Neural progenitor cell (in vitro differentiated cells): Measurements from ENCODE around the gene TPPP3. TPM values are rescaled to one million over a fixed set of nuclear protein-coding genes. Genes with fewer than 3 reads are reported as not detected.

Source experiments
- DNase-seq: peaks from one replicate; pipeline ENCODE4 v3.0.0-alpha.2; 2016; ENCODE audit warnings: low spot score
- H2AFZ ChIP-seq: fragments of 200-600 bp; sonication (generic); replicated peaks from 2 replicates; pipeline ENCODE4 v1.6.1; 2016; ENCODE audit warnings: antibody characterized with exemption
- H3F3A ChIP-seq: fragments of 200-600 bp; sonication (generic); 2 replicates; pipeline ENCODE4 v1.6.1; 2016; ENCODE audit warnings: antibody characterized with exemption, low read depth
- H3K27ac ChIP-seq: fragments of 200-600 bp; sonication (generic); 2 replicates; pipeline ENCODE4 v1.5.1; 2016; ENCODE audit warnings: mild to moderate bottlenecking
- H3K27me3 ChIP-seq: fragments of 200-600 bp; sonication (generic); 2 replicates; pipeline ENCODE4 v1.6.1; 2016; ENCODE audit warnings: mild to moderate bottlenecking, moderate library complexity
- H3K36me3 ChIP-seq: fragments of 200-600 bp; sonication (generic); 2 replicates; pipeline ENCODE4 v1.5.1; 2016
- H3K4me1 ChIP-seq: fragments of 200-600 bp; sonication (generic); 2 replicates; pipeline ENCODE4 v1.6.1; 2016; ENCODE audit warnings: mixed run types
- H3K4me2 ChIP-seq: fragments of 200-600 bp; sonication (generic); 2 replicates; pipeline ENCODE4 v1.6.1; 2016
- H3K4me3 ChIP-seq: fragments of 200-600 bp; sonication (generic); 2 replicates; pipeline ENCODE4 v1.5.1; 2016
- H3K79me2 ChIP-seq: fragments of 200-600 bp; sonication (generic); 2 replicates; pipeline ENCODE4 v1.6.1; 2016; ENCODE audit warnings: low read depth
- H3K9ac ChIP-seq: fragments of 200-600 bp; sonication (generic); 2 replicates; pipeline ENCODE4 v1.6.1; 2016
- H3K9me3 ChIP-seq: fragments of 200-600 bp; sonication (generic); 2 replicates; pipeline ENCODE4 v1.5.1; 2016; ENCODE audit warnings: low read depth
- H4K20me1 ChIP-seq: fragments of 200-600 bp; sonication (generic); 2 replicates; pipeline ENCODE4 v1.6.1; 2016; ENCODE audit warnings: low read depth
- H3K27ac Mint-ChIP-seq: 3 replicates; pipeline ENCODE4 v1.8.0; 2021; ENCODE audit warnings: mixed read lengths
- H3K27me3 Mint-ChIP-seq: 2 replicates; pipeline ENCODE4 v1.8.0; 2022; ENCODE audit warnings: low read depth, mild to moderate bottlenecking, inconsistent platforms, moderate library complexity, mixed read lengths; ENCODE audit not compliant: insufficient read depth
- H3K36me3 Mint-ChIP-seq: 3 replicates; pipeline ENCODE4 v1.8.0; 2021; ENCODE audit warnings: mixed read lengths
- H3K4me1 Mint-ChIP-seq: 3 replicates; pipeline ENCODE4 v1.8.0; 2021; ENCODE audit warnings: mixed read lengths
- H3K4me3 Mint-ChIP-seq: 3 replicates; pipeline ENCODE4 v1.8.0; 2021; ENCODE audit warnings: mild to moderate bottlenecking, moderate library complexity, mixed read lengths
- H3K9me3 Mint-ChIP-seq: 3 replicates; pipeline ENCODE4 v1.8.0; 2020; ENCODE audit warnings: mixed read lengths
- EZH2 ChIP-seq: fragments of 200-600 bp; sonication (generic); IDR thresholded peaks from 2 replicates; pipeline ENCODE4 v1.6.1; 2017; ENCODE audit warnings: antibody characterized with exemption, mild to moderate bottlenecking, moderate library complexity
- EZH2phosphoT487 ChIP-seq: fragments of 200-600 bp; sonication (generic); IDR thresholded peaks from 2 replicates; pipeline ENCODE4 v1.6.1; 2017; ENCODE audit warnings: antibody characterized with exemption
- total RNA-seq: library from RNA; depleted of rRNA; stranded (reverse); fragments of >200 nt; gene quantifications from 2 replicates; pipeline ENCODE4 v1.2.3, GENCODE V29; 2015; ENCODE audit warnings: low replicate concordance
- TF ChIP-seq, protein P1 (sequence below): fragments of 200-600 bp; sonication (generic); IDR thresholded peaks from 2 replicates; pipeline ENCODE4 v1.5.1; 2017; ENCODE audit warnings: antibody characterized with exemption, mild to moderate bottlenecking

Gene TPPP3
- total RNA-seq, 1 donor from 2014 or later = not detected

DNA sequence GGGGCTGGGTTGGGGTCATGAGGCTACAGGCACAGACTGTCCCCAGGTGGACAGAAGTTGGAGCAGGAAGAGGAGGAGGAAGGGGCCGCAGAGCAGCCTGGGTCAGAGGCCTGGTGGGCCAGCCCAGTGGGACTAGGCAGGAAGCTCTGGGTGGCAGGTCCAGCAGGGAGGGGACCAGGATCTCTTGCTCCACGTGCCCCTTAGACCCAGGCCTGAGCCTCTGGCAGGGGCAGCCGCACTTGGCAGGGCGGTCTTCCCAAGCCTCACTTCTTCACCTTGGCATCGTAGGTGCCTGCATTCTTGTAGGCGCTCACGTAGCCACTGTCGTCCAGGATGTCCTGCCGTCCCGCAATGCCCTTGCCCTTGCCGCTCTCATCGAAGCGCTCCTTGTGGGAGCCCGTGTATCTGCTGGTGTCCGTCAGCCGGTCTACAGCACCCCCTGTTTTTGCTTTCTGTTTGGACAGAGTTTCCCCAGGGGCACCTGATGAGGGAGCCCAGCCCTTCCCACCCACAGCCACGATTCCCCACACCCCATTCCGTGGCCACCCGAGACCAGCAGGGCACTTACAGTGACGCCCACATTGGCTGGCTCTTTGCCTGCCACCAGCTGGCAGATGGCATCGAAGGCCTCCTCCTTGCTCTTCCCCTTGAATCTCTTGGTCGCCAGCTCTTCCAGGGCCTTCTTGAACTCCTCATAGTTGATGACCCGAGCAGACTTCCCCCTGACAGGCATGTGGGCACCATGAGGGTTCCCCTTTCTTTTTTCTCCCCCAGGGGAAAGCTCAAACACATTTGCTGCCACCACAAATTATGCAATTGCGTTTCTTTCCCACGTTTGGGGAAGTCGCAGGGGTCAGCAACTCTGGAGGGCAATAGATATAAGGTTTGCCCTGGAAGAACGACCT, 3.1 kb downstream of the TPPP3 start:
- H3K27ac ChIP-seq = no peak overlapping the region
- DNase-seq = no peak
- no peak overlapping the region for H3K9ac ChIP-seq
- H3K79me2 ChIP-seq = no peaks in the 10 kb centered on the region
- TF ChIP-seq, protein P1, sequence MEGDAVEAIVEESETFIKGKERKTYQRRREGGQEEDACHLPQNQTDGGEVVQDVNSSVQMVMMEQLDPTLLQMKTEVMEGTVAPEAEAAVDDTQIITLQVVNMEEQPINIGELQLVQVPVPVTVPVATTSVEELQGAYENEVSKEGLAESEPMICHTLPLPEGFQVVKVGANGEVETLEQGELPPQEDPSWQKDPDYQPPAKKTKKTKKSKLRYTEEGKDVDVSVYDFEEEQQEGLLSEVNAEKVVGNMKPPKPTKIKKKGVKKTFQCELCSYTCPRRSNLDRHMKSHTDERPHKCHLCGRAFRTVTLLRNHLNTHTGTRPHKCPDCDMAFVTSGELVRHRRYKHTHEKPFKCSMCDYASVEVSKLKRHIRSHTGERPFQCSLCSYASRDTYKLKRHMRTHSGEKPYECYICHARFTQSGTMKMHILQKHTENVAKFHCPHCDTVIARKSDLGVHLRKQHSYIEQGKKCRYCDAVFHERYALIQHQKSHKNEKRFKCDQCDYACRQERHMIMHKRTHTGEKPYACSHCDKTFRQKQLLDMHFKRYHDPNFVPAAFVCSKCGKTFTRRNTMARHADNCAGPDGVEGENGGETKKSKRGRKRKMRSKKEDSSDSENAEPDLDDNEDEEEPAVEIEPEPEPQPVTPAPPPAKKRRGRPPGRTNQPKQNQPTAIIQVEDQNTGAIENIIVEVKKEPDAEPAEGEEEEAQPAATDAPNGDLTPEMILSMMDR = no peak
- no peak for TF ChIP-seq EZH2
- no peak for TF ChIP-seq EZH2phosphoT487
- no peak overlapping the region for H3K4me3 ChIP-seq
- no peak overlapping the region for H3K4me2 ChIP-seq
- H3K4me1 Mint-ChIP-seq = peaks cover 50% of the 10 kb centered on the region
- peaks cover 44% of the 10 kb centered on the region for H3K27me3 ChIP-seq
- no peaks in the 10 kb centered on the region for H3K9me3 ChIP-seq
- H3K4me1 ChIP-seq = peaks cover 34% of the 10 kb centered on the region
- H3K36me3 Mint-ChIP-seq = no peaks in the 10 kb centered on the region
- H3K36me3 ChIP-seq = no peaks in the 10 kb centered on the region
- H4K20me1 ChIP-seq = peaks cover 7% of the 10 kb centered on the region
- H3K4me3 Mint-ChIP-seq = no peak overlapping the region
- no peaks in the 10 kb centered on the region for H3K9me3 Mint-ChIP-seq
- peaks cover 11% of the 10 kb centered on the region for H3K27me3 Mint-ChIP-seq
- H3F3A ChIP-seq = peaks cover 20% of the 10 kb centered on the region
- H3K27ac Mint-ChIP-seq = peak overlapping the region; percentile 84
- H2AFZ ChIP-seq = no peak overlapping the region

DNA sequence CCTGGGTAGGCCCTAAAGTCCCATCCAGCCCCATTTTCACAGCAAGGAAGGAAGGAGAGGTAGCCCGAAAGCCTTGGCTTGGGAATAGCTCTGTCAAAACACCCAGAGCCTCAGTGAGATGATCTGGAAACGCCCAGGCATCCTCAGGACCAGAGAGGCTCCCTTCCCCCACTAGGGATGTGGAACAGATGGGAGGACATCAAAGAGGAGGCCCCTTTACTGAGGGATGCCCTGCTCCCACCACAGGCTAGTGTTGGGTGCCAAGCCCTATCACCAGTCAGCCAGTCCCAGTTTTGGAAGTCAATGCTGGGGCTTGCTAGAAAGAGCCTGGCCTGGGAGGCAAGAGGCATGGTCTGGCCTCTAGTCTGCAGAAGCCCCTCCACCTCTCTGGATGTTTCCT, 4.7 kb downstream of the TPPP3 start:
- H3F3A ChIP-seq = peaks cover 7% of the 10 kb centered on the region
- H3K27me3 Mint-ChIP-seq = peaks cover 4% of the 10 kb centered on the region
- DNase-seq = no peak
- no peaks in the 10 kb centered on the region for H3K36me3 ChIP-seq
- no peaks in the 10 kb centered on the region for H3K9me3 ChIP-seq
- no peak overlapping the region for H3K4me3 ChIP-seq
- no peak overlapping the region for H3K4me2 ChIP-seq
- no peak overlapping the region for H3K27ac ChIP-seq
- TF ChIP-seq EZH2 (no peak), EZH2phosphoT487 (no peak)
- TF ChIP-seq, protein P1 = no peak
- H4K20me1 ChIP-seq = peaks cover under 1% of the 10 kb centered on the region
- no peaks in the 10 kb centered on the region for H3K36me3 Mint-ChIP-seq
- H3K27ac Mint-ChIP-seq = peak overlapping the region; percentile 88
- H3K79me2 ChIP-seq = no peaks in the 10 kb centered on the region
- H2AFZ ChIP-seq = no peak overlapping the region
- H3K27me3 ChIP-seq = peaks cover 28% of the 10 kb centered on the region
- peaks cover 46% of the 10 kb centered on the region for H3K4me1 Mint-ChIP-seq
- no peaks in the 10 kb centered on the region for H3K9me3 Mint-ChIP-seq
- H3K4me3 Mint-ChIP-seq = no peak overlapping the region
- no peak overlapping the region for H3K9ac ChIP-seq
- H3K4me1 ChIP-seq = peaks cover 21% of the 10 kb centered on the region

DNA sequence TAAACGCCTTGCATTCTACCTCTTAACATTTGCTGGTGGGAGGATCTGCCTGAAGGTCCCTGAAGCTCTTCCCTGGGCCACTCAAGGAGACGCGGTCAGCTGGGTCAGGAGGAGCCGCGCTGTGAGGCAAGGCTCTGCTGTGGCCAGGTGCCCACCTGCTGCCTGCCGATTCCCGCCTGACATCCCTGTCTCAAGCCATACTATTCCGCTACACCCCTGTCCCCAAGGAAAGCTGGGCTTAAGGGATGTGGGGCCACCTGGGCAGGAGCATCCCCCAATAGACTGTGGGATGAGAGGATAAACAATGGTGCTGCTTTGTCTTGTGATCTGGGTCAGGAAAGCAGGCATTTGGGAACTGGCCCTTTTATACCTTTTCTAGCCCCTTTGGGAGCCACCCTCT, 5.1 kb downstream of the TPPP3 start:
- Mint-ChIP-seq H3K9me3 (no peaks in the 10 kb centered on the region), H3K4me1 (peaks cover 46% of the 10 kb centered on the region), H3K4me3 (no peak overlapping the region), H3K27ac (peak overlapping the region; percentile 50), H3K36me3 (no peaks in the 10 kb centered on the region), H3K27me3 (peaks cover 4% of the 10 kb centered on the region)
- H3K79me2 ChIP-seq = no peaks in the 10 kb centered on the region
- no peak for DNase-seq
- H3K4me1 ChIP-seq = peaks cover 19% of the 10 kb centered on the region
- TF ChIP-seq EZH2phosphoT487 (no peak), EZH2 (no peak)
- TF ChIP-seq, protein P1 = no peak
- no peak overlapping the region for H3K9ac ChIP-seq
- H2AFZ ChIP-seq = no peak overlapping the region
- H4K20me1 ChIP-seq = no peaks in the 10 kb centered on the region
- H3K27ac ChIP-seq = no peak overlapping the region
- no peak overlapping the region for H3K4me3 ChIP-seq
- no peak overlapping the region for H3K4me2 ChIP-seq
- no peaks in the 10 kb centered on the region for H3K36me3 ChIP-seq
- H3K9me3 ChIP-seq = no peaks in the 10 kb centered on the region
- peaks cover 24% of the 10 kb centered on the region for H3K27me3 ChIP-seq
- H3F3A ChIP-seq = peaks cover 5% of the 10 kb centered on the region
